Heart right ventricle (tissue), 16 donors: ENCODE results near the gene ATP8B3. TPM values are rescaled to one million over a fixed set of nuclear protein-coding genes. Genes with fewer than 3 reads are reported as not detected.

Experiments used
- ATAC-seq, 8 donors: fragments of 200-7000 bp; cut with Tn5 transposase; one replicate each; pipeline ENCODE4 v1.9.1; 2020; ENCODE audit warnings: mild to moderate bottlenecking in 8 of 8, moderate library complexity in 8 of 8, moderate number of reproducible peaks in 1 of 8
- DNase-seq, 2 donors: peaks; one replicate each; pipeline ENCODE4 v3.0.0-alpha.2; 2020
- H3K27ac ChIP-seq, 10 donors: fragments of 200-600 bp; sonication (generic) in 2 of 10; one replicate each; pipeline versions ENCODE4 v1.5.0 to v1.8.0; 2020 to 2022; ENCODE audit warnings: mild to moderate bottlenecking in 3 of 10
- H3K27me3 ChIP-seq, 7 donors: fragments of 200-600 bp; one replicate each; pipeline ENCODE4 v1.8.0; 2021 to 2022; ENCODE audit warnings: mild to moderate bottlenecking in 2 of 7
- H3K36me3 ChIP-seq, 9 donors: fragments of 200-600 bp; sonication (generic) in 1 of 9; one replicate each; pipeline versions ENCODE4 v1.5.0 to v1.8.0; 2020 to 2022; ENCODE audit warnings: mild to moderate bottlenecking in 2 of 9
- H3K4me1 ChIP-seq, 9 donors: fragments of 200-600 bp; sonication (generic) in 1 of 9; one replicate each; pipeline versions ENCODE4 v1.5.0 to v1.8.0; 2020 to 2022; ENCODE audit warnings: mild to moderate bottlenecking in 4 of 9
- H3K4me3 ChIP-seq, 10 donors: fragments of 200-600 bp; sonication (generic) in 2 of 10; one replicate each; pipeline versions ENCODE4 v1.5.0 to v1.8.0; 2020 to 2022; ENCODE audit warnings: mild to moderate bottlenecking in 7 of 10, moderate library complexity in 2 of 10
- H3K9me3 ChIP-seq, 11 donors: fragments of 200-600 bp in 10 of 11; sonication (generic) in 2 of 11; one replicate each; pipeline versions ENCODE4 v1.5.0 to v1.8.0; 2013 to 2022; ENCODE audit warnings: mild to moderate bottlenecking in 2 of 11, control low read depth in 1 of 11, moderate library complexity in 1 of 11
- CTCF ChIP-seq, 9 donors: fragments of 200-600 bp; sonication (generic) in 2 of 9; IDR thresholded peaks; one replicate each; pipeline versions ENCODE4 v1.5.0 to v1.8.0; 2021 to 2022; ENCODE audit warnings: antibody characterized with exemption in 9 of 9, mild to moderate bottlenecking in 5 of 9, moderate library complexity in 1 of 9
- whole genome bisulfite sequencing, 2 donors: extraction: QIAGEN DNeasy Blood & Tissue Kit; methylation state at CpG; one replicate each; pipeline ENCODE4 v1.1.7; 2013; ENCODE audit warnings: inconsistent platforms in 1 of 2; 5-methylcytosine and 5-hydroxymethylcytosine counted together
- intact Hi-C, 10 donors: fragments of 100-400 bp; cut with DNase I; formaldehyde crosslinking; loops; one replicate each; pipeline versions ENCODE4 v1.11.1 to v1.14.2; 2022
- long read RNA-seq, 3 donors: library from polyadenylated mRNA; unstranded; transcript quantifications; one replicate each; pipeline ENCODE4 v2.0.0, GENCODE V29; 2020 to 2021
- polyA plus RNA-seq, 2 donors: library from polyadenylated mRNA; stranded (reverse); fragments of 200-250 nt; gene quantifications; one replicate each; pipeline ENCODE4 v1.2.3, GENCODE V29; 2013
- total RNA-seq, 10 donors: library from RNA; stranded (reverse); fragmentation: NEBNext Ultra II Directional in 3 of 10; extraction: Animal tissue kit (Norgen Biotek cat#: 25700) in 3 of 10; gene quantifications; one replicate each; pipeline versions ENCODE4 v1.2.1 to v1.2.4, GENCODE V29; 2021 to 2023
- donor health status: Arrhythmogenic right ventricular cardiomyopathy.
- donor health status: ischemic (EF 13 %, LVEDD 7.1; RV severe dilation, severe dysfunction).
- donor health status: healthy with polysubstance abuse.
- donor health status: DM: no; HTN: yes; CAD: no.
- donor health status: DM: no; HTN: no; CAD: no.
- donor health status: ischemic (EF 25% LVEDD 6.9; RV normal size, moderate dysfunction).
- donor health status: ischemic (EF 25% LVEDD 5.7; RV mildly dilated, moderate dysfunction).
- donor health status: healthy.
- donor health status: DM: yes; HTN: yes; CAD: no.
- donor health status: Ischemic cardiomyopathy.
- donor health status: ischemic (EF 35%, LVEDD 5.7; RV mildly dilated, moderate dysfunction).
- donor health status: nonischemic (EF 11% LVEDD 7.7; RV severe dilation, severe dysfunction).
- donor health status: DM: yes; HTN: yes; CAD: no.
- donor health status: PGD.
- donor health status: ischemic (EF 29% LVEDD 5.4; RV normal size, mild dysfunction).
- donor health status: nonischemic (EF 23%, LVEDD 6.1; RV moderate dilation, normal function).

The ATP8B3 gene
- total RNA-seq, result 1 to 10 TPM in 2 of 10 donors, under 1 TPM in 8; 0.13 to 3.4 (median 0.48) TPM
- polyA plus RNA-seq, result 1 to 10 TPM in 1 of 2 donors, under 1 TPM in 1; 0.80 to 1.3 TPM
- long read RNA-seq, donor 1, result 0 reads
- long read RNA-seq, donor 2, partial matches to known transcripts, result 0 of 1 reads
- long read RNA-seq, donor 2, other reads (novel, unspliced or antisense), result 1 of 1 reads
- long read RNA-seq, donor 3, partial matches to known transcripts, result 1 of 1 reads
- long read RNA-seq, donor 3, other reads (novel, unspliced or antisense), result 0 of 1 reads

GRCh38 chr19:1811942-1812425 is at the start of gene ATP8B3:
Gene ATP8B3 (minus strand): TSS chr19:1812276. CDS start chr19:1811736, 540 bp downstream.
- Histone ChIP-seq H3K27ac (peak within 1 kb of the TSS in 9 of 10 donors; percentile 35 to 82 (median 60)), H3K4me3 (peak within 1 kb of the TSS; percentile 6 to 66 (median 58)), H3K36me3 (peaks cover 4 to 27% (median 15%) of the 10 kb centered on the region in 9 donors), H3K4me1 (peaks cover 5 to 24% (median 17%) of the 10 kb centered on the region in 9 donors), H3K27me3 (no peaks in the 10 kb centered on the region), H3K9me3 (no peaks in the 10 kb centered on the region)
- TF ChIP-seq CTCF (IDR thresholded peaks at IDR 0.05), result peak in 2 of 9 donors; percentile 21
- intact Hi-C loops, result loop anchor here in 1 of 10 donors (10.0 kb wide), 1 partner anchor 137 kb away; no protein-coding TSS in a partner anchor
- 1 to 2% methylated on average over 42 to 48 of the region's 48 CpGs for WGBS, 2 donors
- DNase-seq (peak in 1 of 2 donors; percentile 88), ATAC-seq (peak in 5 of 8 donors; percentile 0 to 37 (median 4))

GRCh38 chr19:1861599-1862031 is 49.5 kb upstream of the ATP8B3 start:
- Histone ChIP-seq H3K9me3 (no peaks in the 10 kb centered on the region), H3K27ac (peak overlapping the region in 8 of 10 donors; percentile 62 to 88 (median 78)), H3K36me3 (no peaks in the 10 kb centered on the region), H3K4me1 (peaks cover 22 to 69% (median 57%) of the 10 kb centered on the region in 9 donors), H3K27me3 (no peaks in the 10 kb centered on the region), H3K4me3 (peak overlapping the region in 9 of 10 donors; percentile 43 to 84 (median 66))
- no peak for TF ChIP-seq CTCF (IDR thresholded peaks at IDR 0.05)
- DNase-seq, result no peak
- intact Hi-C loops, result loop anchor here in 1 of 10 donors (10.0 kb wide), 1 partner anchor 203 kb away; no protein-coding TSS in a partner anchor
- ATAC-seq, result no peak
- 51 to 55% methylated on average over 23 of the region's 23 CpGs for WGBS, 2 donors

- WGBS, 2 donors, result 67 to 70% methylated on average over 28 of the region's 28 CpGs
Observed at GRCh38 chr19:1860821-1861598, 48.9 kb upstream of the ATP8B3 start.

More at GRCh38 chr19:1860821-1861598, 48.9 kb upstream of the ATP8B3 start:
- Histone ChIP-seq H3K9me3 (no peaks in the 10 kb centered on the region), H3K27me3 (no peaks in the 10 kb centered on the region), H3K27ac (peak overlapping the region in 7 of 10 donors; percentile 44 to 84 (median 68)), H3K36me3 (no peaks in the 10 kb centered on the region), H3K4me1 (peaks cover 28 to 75% (median 63%) of the 10 kb centered on the region in 9 donors), H3K4me3 (peak overlapping the region in 8 of 10 donors; percentile 43 to 84 (median 64))
- ATAC-seq, result no peak
- no peak for TF ChIP-seq CTCF (IDR thresholded peaks at IDR 0.05)
- intact Hi-C loops, result loop anchor here in 1 of 10 donors (10.0 kb wide), 1 partner anchor 204 kb away; no protein-coding TSS in a partner anchor
- no peak for DNase-seq
